ENCODE measurements around the gene CCN6. TPM values are rescaled to one million over a fixed set of nuclear protein-coding genes. Genes with fewer than 3 reads are reported as not detected.

Gene CCN6
- total RNA-seq, 1 experiment from 2014 or later = not detected

GRCh38 chr6:112014483-112014882 lies 39.4 kb upstream of the CCN6 start:
- peaks cover 0 to 3% of the 10 kb centered on the region in 2 experiments; a peak in 2 of 4 replicates for H3K4me1 Mint-ChIP-seq
- Histone ChIP-seq H2AK5ac (ENCODE audit: insufficient read length, low read length) (no peak overlapping the region), H2BK5ac (ENCODE audit: insufficient read length, low read length) (no peak overlapping the region), H3K27me3 (ENCODE audit: insufficient read depth, low read length) (no peaks in the 10 kb centered on the region), H3K4ac (ENCODE audit: low read depth, low read length) (no peak overlapping the region), H3K18ac (ENCODE audit: insufficient read length, low read depth, low read length) (no peak overlapping the region), H3T11ph (ENCODE audit: low read length) (no peak overlapping the region), H3K9me3 (ENCODE audit: control insufficient read depth, low read depth, low read length) (no peaks in the 10 kb centered on the region), H2BK12ac (ENCODE audit: insufficient read length, low read depth, low read length) (no peak overlapping the region), H2AFZ (ENCODE audit: low read length) (no peak overlapping the region), H3K9ac (ENCODE audit: extremely low read depth, insufficient read length, low read length) (no peak overlapping the region), H4K8ac (replicated peaks; ENCODE audit: insufficient read length, low read depth, low read length) (no peak overlapping the region), H3K23ac (ENCODE audit: insufficient read length, low read depth, low read length) (no peak overlapping the region), H3K23me2 (ENCODE audit: insufficient read length, low read depth, low read length, poor library complexity, severe bottlenecking) (no peaks in the 10 kb centered on the region), H3K4me2 (ENCODE audit: insufficient read depth, insufficient read length, low read length) (no peak overlapping the region), H2BK15ac (ENCODE audit: low read depth, low read length) (no peak overlapping the region), H3K4me1 (ENCODE audit: insufficient read depth, low read length) (no peaks in the 10 kb centered on the region), H2BK20ac (ENCODE audit: low read depth, low read length, poor library complexity, severe bottlenecking) (no peak overlapping the region), H3K27ac (ENCODE audit: insufficient read length, low read depth, low read length) (no peak overlapping the region), H4K20me1 (ENCODE audit: control insufficient read depth, insufficient read depth, insufficient read length) (no peaks in the 10 kb centered on the region), H3K14ac (ENCODE audit: insufficient read depth, low read length) (no peak overlapping the region), H3K79me1 (ENCODE audit: insufficient read depth, low read depth, low read length, poor library complexity, severe bottlenecking) (no peaks in the 10 kb centered on the region), H3K79me2 (ENCODE audit: insufficient read depth, low read length) (no peaks in the 10 kb centered on the region), H4K5ac (ENCODE audit: insufficient read length, low read depth, low read length) (no peak overlapping the region), H3K56ac (ENCODE audit: insufficient read length, low read depth, low read length) (no peak overlapping the region), H4K91ac (ENCODE audit: insufficient read length, low read depth, low read length) (no peak overlapping the region), H2BK120ac (ENCODE audit: low read depth, low read length, poor library complexity, severe bottlenecking) (no peak overlapping the region)
- no peak overlapping the region for H3K4me3 Mint-ChIP-seq
- H3K27ac Mint-ChIP-seq = no peak overlapping the region
- no peak for TF ChIP-seq CTCF (conservative IDR thresholded peaks at IDR 0.05)
- H3K9me3 Mint-ChIP-seq = no peaks in the 10 kb centered on the region
- H3K36me3 Mint-ChIP-seq (ENCODE audit: insufficient read depth in 1 of 3, low read depth in 3 of 3) = no peaks in the 10 kb centered on the region
- no peaks in the 10 kb centered on the region; the same call in none of the 2 replicates for H3K27me3 Mint-ChIP-seq (ENCODE audit: low read depth)
- WGBS (ENCODE audit: extremely low coverage, insufficient read length, low lambda C conversion rate) = no CpG with 5 or more reads among the region's 2 CpGs
- no peak for DNase-seq
